ENCODE measurements around the gene NPBWR2. TPM values are rescaled to one million over a fixed set of nuclear protein-coding genes. Genes with fewer than 3 reads are reported as not detected.
"Not testable (repeated sequence)": the region's sequence is repeated elsewhere in the genome, so short reads cannot be mapped to it uniquely, and the experiment has no call there.

Gene NPBWR2
- polyA plus RNA-seq, 3 donors from 2014 or later = not detected

- H3K27me3 Mint-ChIP-seq (ENCODE audit: low read depth in 3 of 3) = peaks cover 0 to 3% (median under 1%) of the 10 kb centered on the region in 3 donors
- no peak overlapping the region for H3K4me3 Mint-ChIP-seq
- no peak for DNase-seq
- no peak overlapping the region for H3K27ac Mint-ChIP-seq
- no peaks in the 10 kb centered on the region for H3K4me1 Mint-ChIP-seq
- no peaks in the 10 kb centered on the region for H3K36me3 Mint-ChIP-seq
- H3K9me3 Mint-ChIP-seq = peaks cover 0 to 3% (median 0%) of the 10 kb centered on the region in 6 donors
Observed at GRCh38 chr20:64138276-64138815, 31.0 kb upstream of the NPBWR2 start.

GRCh38 chr20:64137598-64138031 lies 30.2 kb upstream of the NPBWR2 start:
- Mint-ChIP-seq H3K36me3 (no peaks in the 10 kb centered on the region), H3K4me1 (no peaks in the 10 kb centered on the region), H3K27me3 (ENCODE audit: low read depth in 3 of 3) (peaks cover 0 to 3% (median 0%) of the 10 kb centered on the region in 3 donors), H3K4me3 (no peak overlapping the region), H3K9me3 (peaks cover 0 to under 1% (median 0%) of the 10 kb centered on the region in 6 donors), H3K27ac (no peak overlapping the region)
- no peak for DNase-seq

DNA sequence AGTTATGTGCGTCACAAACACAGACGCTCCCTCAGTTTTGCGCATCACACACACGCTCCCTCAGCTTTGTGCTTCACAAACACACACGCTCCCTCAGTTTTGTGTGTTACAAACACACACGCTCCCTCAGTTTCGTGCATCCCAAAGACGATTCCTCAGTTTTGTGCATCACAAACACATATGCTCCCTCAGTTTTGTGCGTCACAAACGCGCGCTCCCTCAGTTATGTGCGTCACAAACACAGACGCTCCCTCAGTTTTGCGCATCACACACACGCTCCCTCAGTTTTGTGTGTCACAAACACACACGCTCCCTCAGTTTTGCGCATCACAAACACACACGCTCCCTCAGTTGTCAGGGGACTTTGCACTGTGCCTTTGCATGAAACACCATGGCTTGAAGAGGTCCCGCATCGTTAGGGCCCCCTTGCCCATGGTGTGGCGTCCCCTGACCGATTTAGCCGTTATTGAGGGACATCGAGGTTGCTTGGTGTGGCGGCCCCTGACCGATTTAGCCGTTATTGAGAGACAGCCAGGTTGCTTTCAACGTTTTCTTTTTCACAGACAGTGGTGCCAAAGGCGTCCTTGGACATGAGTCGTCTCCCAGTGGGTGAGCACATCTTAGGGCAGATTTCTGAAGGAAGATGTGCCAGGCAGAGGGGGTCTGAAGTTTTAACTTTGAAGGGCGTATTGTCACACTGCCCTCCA lies 28.8 kb upstream of the NPBWR2 start:
- H3K4me1 Mint-ChIP-seq = no peaks in the 10 kb centered on the region
- H3K27ac Mint-ChIP-seq = no peak overlapping the region
- no peaks in the 10 kb centered on the region for H3K36me3 Mint-ChIP-seq
- no peaks in the 10 kb centered on the region for H3K9me3 Mint-ChIP-seq
- peaks cover 0 to 4% (median 0%) of the 10 kb centered on the region in 3 donors for H3K27me3 Mint-ChIP-seq (ENCODE audit: low read depth in 3 of 3)
- H3K4me3 Mint-ChIP-seq = no peak overlapping the region
- DNase-seq = no peak

GRCh38 chr20:64134744-64135143 lies 27.4 kb upstream of the NPBWR2 start:
- not testable (repeated sequence) for H3K4me1 Mint-ChIP-seq; H3K36me3 Mint-ChIP-seq; H3K9me3 Mint-ChIP-seq; H3K27ac Mint-ChIP-seq; H3K4me3 Mint-ChIP-seq; DNase-seq; H3K27me3 Mint-ChIP-seq (ENCODE audit: low read depth in 3 of 3)

DNA sequence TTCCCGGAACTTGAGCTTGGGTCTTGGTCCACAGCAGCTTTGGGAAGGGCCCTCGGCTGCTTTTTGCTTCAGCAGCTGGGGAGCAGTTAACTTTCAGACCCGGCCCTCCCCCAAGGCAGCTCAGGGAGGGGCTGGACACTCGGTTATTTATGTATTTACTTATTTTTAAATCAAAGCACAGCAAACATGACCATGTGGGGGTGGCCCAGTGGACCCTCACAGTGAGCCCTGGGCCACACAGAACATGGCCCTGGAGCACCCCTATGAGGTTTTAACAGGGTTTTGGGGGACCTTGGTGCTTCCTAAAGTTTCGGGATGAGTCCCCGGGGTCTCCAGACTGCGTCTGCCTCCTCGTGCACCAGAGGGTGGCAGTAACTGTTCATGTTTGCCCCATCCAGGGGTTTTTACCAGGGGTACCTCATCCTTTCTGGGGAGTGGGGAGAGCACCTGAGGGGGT lies 26.6 kb upstream of the NPBWR2 start:
- no peak for DNase-seq
- H3K27me3 Mint-ChIP-seq (ENCODE audit: low read depth in 3 of 3) = peaks cover 2 to 7% (median 2%) of the 10 kb centered on the region in 3 donors
- H3K9me3 Mint-ChIP-seq = no peaks in the 10 kb centered on the region
- H3K27ac Mint-ChIP-seq = no peak overlapping the region
- no peaks in the 10 kb centered on the region for H3K4me1 Mint-ChIP-seq
- H3K4me3 Mint-ChIP-seq = no peak overlapping the region
- no peaks in the 10 kb centered on the region for H3K36me3 Mint-ChIP-seq

DNA sequence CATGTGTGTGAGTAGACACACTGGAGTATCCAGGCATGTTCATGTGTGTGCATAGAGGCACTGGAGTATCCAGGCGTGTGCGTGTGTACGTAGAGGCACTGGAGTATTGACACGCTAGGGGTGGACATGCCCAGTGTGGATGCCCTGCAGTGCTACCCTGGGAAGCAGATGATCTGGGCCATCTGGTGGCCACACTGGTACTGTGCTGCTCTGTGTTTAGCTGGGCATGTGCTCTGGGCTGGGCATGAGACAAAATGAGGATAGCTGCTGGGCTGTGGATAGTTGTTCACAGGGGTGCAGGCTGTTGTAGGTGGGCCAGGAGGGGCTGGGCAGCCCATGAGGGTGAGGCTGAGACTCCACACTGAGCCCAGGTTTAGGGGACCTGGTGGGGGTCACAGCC lies 24.0 kb upstream of the NPBWR2 start:
- H3K4me3 Mint-ChIP-seq = no peak overlapping the region
- no peak for DNase-seq
- H3K36me3 Mint-ChIP-seq = no peaks in the 10 kb centered on the region
- H3K27me3 Mint-ChIP-seq (ENCODE audit: low read depth in 3 of 3) = peaks cover 2 to 13% (median 6%) of the 10 kb centered on the region in 3 donors
- no peak overlapping the region for H3K27ac Mint-ChIP-seq
- H3K4me1 Mint-ChIP-seq = no peaks in the 10 kb centered on the region
- no peaks in the 10 kb centered on the region for H3K9me3 Mint-ChIP-seq

DNA sequence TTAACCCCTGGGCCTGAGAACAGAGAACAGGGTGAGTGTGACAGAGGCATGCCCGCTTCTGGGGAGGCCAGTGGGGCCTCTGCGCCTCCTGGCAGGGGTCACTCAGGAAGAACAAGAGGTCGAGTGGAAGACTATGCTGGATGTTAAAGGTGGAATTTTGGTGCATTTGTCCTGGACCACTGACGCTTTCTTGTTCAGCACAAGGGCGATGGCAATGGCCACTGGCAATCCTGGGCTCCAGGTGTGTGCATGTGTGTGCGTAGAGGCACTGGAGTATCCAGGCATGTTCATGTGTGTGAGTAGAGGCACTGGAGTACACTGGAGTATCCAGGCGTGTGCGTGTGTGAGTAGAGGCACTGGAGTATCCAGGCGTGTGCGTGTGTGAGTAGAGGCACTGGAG lies 23.5 kb upstream of the NPBWR2 start:
- peaks cover 2 to 13% (median 6%) of the 10 kb centered on the region in 3 donors for H3K27me3 Mint-ChIP-seq (ENCODE audit: low read depth in 3 of 3)
- no peaks in the 10 kb centered on the region for H3K4me1 Mint-ChIP-seq
- no peaks in the 10 kb centered on the region for H3K9me3 Mint-ChIP-seq
- DNase-seq = no peak
- no peak overlapping the region for H3K27ac Mint-ChIP-seq
- no peaks in the 10 kb centered on the region for H3K36me3 Mint-ChIP-seq
- H3K4me3 Mint-ChIP-seq = no peak overlapping the region

GRCh38 chr20:64130271-64130670 lies 22.9 kb upstream of the NPBWR2 start:
- DNase-seq = no peak
- Mint-ChIP-seq H3K9me3 (no peaks in the 10 kb centered on the region), H3K4me3 (no peak overlapping the region), H3K36me3 (no peaks in the 10 kb centered on the region), H3K27ac (no peak overlapping the region), H3K4me1 (no peaks in the 10 kb centered on the region), H3K27me3 (ENCODE audit: low read depth in 3 of 3) (peaks cover 2 to 13% (median 6%) of the 10 kb centered on the region in 3 donors)

GRCh38 chr20:64129146-64129782 lies 21.9 kb upstream of the NPBWR2 start:
- Mint-ChIP-seq H3K4me1 (no peaks in the 10 kb centered on the region), H3K27me3 (ENCODE audit: low read depth in 3 of 3) (peaks cover 2 to 13% (median 6%) of the 10 kb centered on the region in 3 donors), H3K36me3 (no peaks in the 10 kb centered on the region), H3K4me3 (no peak overlapping the region), H3K27ac (no peak overlapping the region), H3K9me3 (no peaks in the 10 kb centered on the region)
- DNase-seq = no peak

GRCh38 chr20:64123517-64123916 lies 16.2 kb upstream of the NPBWR2 start:
- H3K4me3 Mint-ChIP-seq; H3K4me1 Mint-ChIP-seq; H3K27me3 Mint-ChIP-seq (ENCODE audit: low read depth in 3 of 3); DNase-seq; H3K9me3 Mint-ChIP-seq; H3K36me3 Mint-ChIP-seq; H3K27ac Mint-ChIP-seq: not testable (repeated sequence)

GRCh38 chr20:64122927-64123326 lies 15.6 kb upstream of the NPBWR2 start:
- not testable (repeated sequence) for H3K27me3 Mint-ChIP-seq (ENCODE audit: low read depth in 3 of 3); H3K36me3 Mint-ChIP-seq; DNase-seq; H3K4me3 Mint-ChIP-seq; H3K9me3 Mint-ChIP-seq; H3K4me1 Mint-ChIP-seq; H3K27ac Mint-ChIP-seq

GRCh38 chr20:64121586-64121985 lies 14.2 kb upstream of the NPBWR2 start:
- H3K9me3 Mint-ChIP-seq = no peaks in the 10 kb centered on the region
- no peak for DNase-seq
- no peak overlapping the region for H3K4me3 Mint-ChIP-seq
- peaks cover 0 to 7% (median 5%) of the 10 kb centered on the region in 3 donors for H3K27me3 Mint-ChIP-seq (ENCODE audit: low read depth in 3 of 3)
- H3K4me1 Mint-ChIP-seq = peaks cover 7 to 8% of the 10 kb centered on the region in 2 donors
- no peak overlapping the region for H3K27ac Mint-ChIP-seq
- H3K36me3 Mint-ChIP-seq = no peaks in the 10 kb centered on the region

DNA sequence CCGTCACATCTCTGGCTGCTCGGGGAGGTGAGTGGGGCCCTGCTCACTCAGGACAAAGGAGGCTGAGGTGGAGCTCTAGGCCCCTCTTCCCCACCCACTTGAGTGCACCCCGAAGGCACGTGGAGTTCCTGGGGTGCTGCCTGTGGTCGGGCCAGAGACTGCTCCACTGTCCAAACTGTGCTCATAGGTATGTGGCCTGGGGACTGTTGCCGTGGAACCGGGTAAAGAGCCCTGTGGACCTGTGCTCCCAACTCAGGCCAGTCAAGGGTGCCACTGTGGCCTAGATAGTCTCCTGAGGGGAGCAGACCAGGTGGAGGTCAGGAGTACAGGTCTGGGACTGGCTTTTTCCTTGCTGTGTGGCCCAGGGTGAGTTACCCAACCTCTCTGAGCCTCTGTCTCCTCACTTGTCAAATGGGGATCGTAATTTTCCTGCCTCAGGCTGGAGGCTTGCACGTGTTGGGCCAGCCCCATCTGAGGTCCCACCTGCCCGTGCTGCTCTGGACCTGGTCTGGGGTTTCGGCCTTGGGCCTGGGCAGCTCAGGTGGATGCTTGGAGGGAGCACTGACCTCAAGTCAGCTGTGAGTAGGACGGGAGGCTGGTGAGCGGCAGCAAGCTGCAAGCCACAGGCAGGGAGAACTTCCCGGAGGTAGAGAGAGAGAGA lies 12.4 kb upstream of the NPBWR2 start:
- H3K27me3 Mint-ChIP-seq (ENCODE audit: low read depth in 3 of 3) = peaks cover 0 to 9% (median 7%) of the 10 kb centered on the region in 3 donors
- H3K9me3 Mint-ChIP-seq = no peaks in the 10 kb centered on the region
- peak overlapping the region in 4 of 5 donors; percentile 18 to 74 (median 68) for H3K4me3 Mint-ChIP-seq
- H3K36me3 Mint-ChIP-seq = no peaks in the 10 kb centered on the region
- peaks cover 7 to 8% of the 10 kb centered on the region in 2 donors for H3K4me1 Mint-ChIP-seq
- peak in 1 of 3 donors; percentile 17 for DNase-seq
- peak overlapping the region in 2 of 6 donors; percentile 52 to 57 for H3K27ac Mint-ChIP-seq

GRCh38 chr20:64119301-64119680 lies 11.9 kb upstream of the NPBWR2 start:
- DNase-seq = no peak
- Mint-ChIP-seq H3K27ac (no peak overlapping the region), H3K27me3 (ENCODE audit: low read depth in 3 of 3) (peaks cover 0 to 9% (median 7%) of the 10 kb centered on the region in 3 donors), H3K36me3 (no peaks in the 10 kb centered on the region), H3K4me1 (peaks cover 7 to 8% of the 10 kb centered on the region in 2 donors), H3K4me3 (no peak overlapping the region), H3K9me3 (no peaks in the 10 kb centered on the region)

Measured in immature natural killer cell (primary cell).